Epithelial cell of alveolus of lung (primary cell): ENCODE results near the gene DDX19B. TPM values are rescaled to one million over a fixed set of nuclear protein-coding genes. Genes with fewer than 3 reads are reported as not detected.

Experiments
- total RNA-seq: library from RNA; depleted of rRNA; stranded (reverse); fragments of >200 nt; gene quantifications from 2 replicates; pipeline ENCODE4 v1.2.1, GENCODE V29; 2015

Gene DDX19B
- total RNA-seq: 35.3 and 42.3 TPM in 2 replicates

DNA sequence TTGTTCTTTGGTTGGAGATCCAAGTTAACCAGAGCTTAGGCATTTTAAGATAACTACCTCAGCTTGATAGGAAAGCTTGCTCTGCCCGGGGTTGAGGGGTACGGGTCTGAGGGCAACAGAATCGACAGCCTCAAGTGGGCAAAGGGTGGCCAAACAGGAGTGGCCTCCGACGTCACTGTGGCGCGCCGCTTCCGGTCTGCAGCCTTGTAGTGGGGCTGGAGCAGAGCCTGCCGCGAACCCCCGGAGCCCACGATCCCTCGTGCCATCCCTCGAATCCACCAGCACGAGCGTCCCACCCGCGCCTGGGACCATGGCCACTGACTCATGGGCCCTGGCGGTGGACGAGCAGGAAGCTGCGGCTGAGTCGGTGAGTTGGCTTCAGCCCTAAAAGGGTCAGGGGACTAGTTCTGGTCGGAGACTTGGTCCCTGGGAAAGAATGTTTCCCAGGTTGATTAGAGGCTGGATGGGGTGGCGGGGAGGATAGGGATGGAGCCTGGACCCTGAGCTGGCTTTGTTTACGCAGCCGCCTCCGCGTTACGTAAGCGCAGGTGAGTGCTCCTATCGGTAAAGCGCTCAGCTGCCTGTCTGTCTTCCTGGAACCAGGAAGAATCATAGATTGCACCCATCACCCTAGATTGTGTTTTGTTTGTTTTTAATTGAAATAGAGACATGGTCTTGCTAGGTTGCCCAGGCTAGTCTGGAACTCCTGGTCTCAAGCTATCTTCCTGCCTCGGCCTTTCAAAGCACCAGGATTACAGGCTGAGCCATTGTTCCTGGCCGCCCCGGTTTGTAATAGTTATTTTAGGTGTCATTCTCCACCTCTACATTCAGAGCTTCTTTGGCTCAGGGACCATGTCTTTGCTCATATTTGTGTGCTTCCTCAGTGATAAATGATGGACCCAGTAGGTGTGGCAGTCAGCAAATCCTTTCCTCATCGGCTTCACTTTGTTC lies at the start of gene DDX19B:
Gene DDX19B, plus strand, starts transcription at position 199 of the 951 bp plus-strand sequence. Its CDS starts 112 bp downstream, at position 311.

DNA sequence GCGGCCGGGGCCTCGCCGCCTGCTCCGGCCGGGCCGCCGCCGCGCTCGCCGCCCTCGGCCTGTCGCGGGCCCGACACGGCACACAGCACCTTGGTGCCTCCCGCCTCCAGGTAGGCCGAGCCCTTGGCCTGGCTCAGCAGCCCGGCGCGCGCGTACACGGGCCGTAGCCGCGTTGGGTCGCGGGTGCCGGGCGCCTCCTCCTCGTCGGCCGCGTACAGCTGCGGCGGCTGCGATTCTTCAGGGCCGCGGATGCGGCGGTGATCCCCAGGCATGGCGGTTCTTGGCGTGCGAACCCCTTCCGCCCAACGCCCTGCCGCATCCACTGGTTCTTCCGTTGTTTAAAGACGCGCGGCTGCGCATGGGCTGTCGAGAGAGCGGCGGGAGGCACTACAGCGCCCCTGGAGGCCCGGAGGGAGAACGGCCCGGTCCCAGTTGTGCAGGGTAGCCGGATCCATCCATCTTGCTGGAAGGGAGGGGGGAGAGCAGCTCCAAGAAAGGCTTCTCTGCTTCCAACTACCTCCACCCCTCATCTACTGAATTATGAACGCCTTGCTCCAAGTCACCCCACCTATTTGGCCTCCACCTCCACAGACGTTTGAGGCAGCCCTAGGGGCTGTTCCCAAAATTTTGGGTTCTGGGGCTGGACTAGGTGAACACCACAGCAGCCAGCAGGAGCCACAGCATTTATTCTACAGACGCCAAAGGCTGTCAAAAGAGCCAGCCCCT lies 47.2 kb upstream of the DDX19B start, which contains the start of gene EXOSC6:
Gene EXOSC6, minus strand, starts transcription at position 312 of the 726 bp plus-strand sequence. Its CDS starts 40 bp downstream, at position 272.

DNA sequence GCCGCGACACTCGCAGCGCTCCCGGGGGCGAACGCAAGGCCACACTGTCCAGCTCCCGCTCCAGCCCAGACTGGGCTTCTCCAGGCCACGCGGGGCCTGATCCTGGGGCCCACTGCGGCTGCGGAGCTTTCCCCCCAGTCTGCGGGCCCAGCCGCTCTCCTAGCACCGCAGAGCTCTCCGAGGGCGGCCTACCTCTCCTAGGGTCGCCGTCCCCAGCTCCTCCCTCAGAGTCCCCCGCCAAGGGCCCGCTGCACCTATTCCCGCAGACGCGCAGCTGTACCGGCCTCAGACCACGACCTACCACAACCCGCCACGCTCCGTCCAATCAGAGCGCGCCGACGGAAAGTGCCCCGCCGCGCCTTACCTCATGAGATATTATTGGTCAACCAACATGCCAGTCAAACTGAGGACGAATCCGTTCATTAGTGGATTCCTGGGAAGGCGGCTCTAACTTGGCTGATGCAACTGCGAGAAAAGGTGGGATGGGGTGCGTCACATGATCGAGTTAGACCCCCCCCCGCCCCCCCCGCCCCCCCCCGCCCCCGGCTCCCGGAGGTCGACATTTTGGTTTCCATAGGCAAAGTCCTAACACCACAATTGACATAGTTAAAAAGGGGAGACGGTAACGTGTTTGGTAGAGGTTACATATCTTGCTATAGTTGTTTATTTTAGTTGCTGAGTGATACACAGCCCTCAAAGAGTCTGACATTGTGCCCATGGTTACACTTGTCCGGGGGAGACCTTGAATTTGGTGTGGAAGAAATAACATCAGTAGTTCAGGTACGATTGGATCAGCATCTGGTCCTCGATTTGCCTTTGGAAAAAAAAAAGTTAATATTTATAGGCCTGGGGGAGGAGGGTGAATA lies 9.5 kb upstream of the DDX19B start, which contains the start of gene AARS1:
Gene AARS1, minus strand, starts transcription at position 278 of the 866 bp plus-strand sequence. CDS start 6,743 bp downstream, outside the sequence.

Other genes with a start within 250 kb of the DDX19B start
- 14.2 and 20.9 TPM in 2 replicates for gene PDPR, start 184.9 kb upstream of the DDX19B start, total RNA-seq
- 0.08 TPM in 1 of 2 replicates, not detected in the other for gene CLEC18C, start 125.4 kb upstream of the DDX19B start, total RNA-seq
- 15.2 and 21.5 TPM in 2 replicates for gene EXOSC6, start 47.2 kb upstream of the DDX19B start, total RNA-seq
- gene AARS1, start 9.7 kb upstream of the DDX19B start, total RNA-seq: 97.3 and 185 TPM in 2 replicates
- 27.4 and 29.8 TPM in 2 replicates for gene DDX19A, start 47.7 kb downstream of the DDX19B start, total RNA-seq
- gene ST3GAL2, start 139.9 kb downstream of the DDX19B start, total RNA-seq: 22.3 and 40.6 TPM in 2 replicates
- 8.5 and 13.1 TPM in 2 replicates for gene FCSK, start 155.4 kb downstream of the DDX19B start, total RNA-seq
- gene COG4, start 224.4 kb downstream of the DDX19B start, total RNA-seq: 45.4 and 79.5 TPM in 2 replicates
- gene SF3B3, start 224.6 kb downstream of the DDX19B start, total RNA-seq: 140 and 174 TPM in 2 replicates